ENCODE data around the gene TSEN2. TPM values are rescaled to one million over a fixed set of nuclear protein-coding genes. Genes with fewer than 3 reads are reported as not detected.

Gene TSEN2
- total and polyA plus RNA-seq, 2 of the 13 experiments (the other 11 are each of a cell fraction or from before 2014, with no cell fraction given), result 11.0 to 17.3 TPM

DNA sequence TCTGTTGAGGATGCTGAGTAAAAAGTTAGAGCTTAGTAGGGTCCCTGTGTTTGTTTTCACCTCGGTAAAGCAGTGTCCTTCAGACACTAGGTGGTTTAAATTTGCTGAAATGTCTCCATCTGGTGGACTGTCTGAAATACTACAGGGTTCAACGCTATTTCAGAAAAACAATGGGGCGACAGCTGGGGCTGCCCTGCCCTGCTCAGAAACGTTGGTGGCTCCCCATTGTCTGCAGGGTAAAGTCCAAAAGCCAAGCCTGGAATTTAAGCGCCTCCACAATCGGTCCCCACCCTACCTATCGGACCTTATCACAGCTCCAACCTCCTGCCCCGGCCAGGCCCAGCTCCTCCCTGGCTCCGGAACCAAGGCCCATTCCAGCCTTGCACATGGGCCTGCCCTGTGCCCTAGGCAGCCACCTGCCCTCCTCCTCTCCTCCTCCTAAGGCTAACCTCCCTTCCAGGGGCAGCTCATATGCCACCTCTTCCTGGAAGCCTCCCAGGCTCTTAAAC, 4.3 kb upstream of the TSEN2 start (continued):
- TF ChIP-seq, protein P1, sequence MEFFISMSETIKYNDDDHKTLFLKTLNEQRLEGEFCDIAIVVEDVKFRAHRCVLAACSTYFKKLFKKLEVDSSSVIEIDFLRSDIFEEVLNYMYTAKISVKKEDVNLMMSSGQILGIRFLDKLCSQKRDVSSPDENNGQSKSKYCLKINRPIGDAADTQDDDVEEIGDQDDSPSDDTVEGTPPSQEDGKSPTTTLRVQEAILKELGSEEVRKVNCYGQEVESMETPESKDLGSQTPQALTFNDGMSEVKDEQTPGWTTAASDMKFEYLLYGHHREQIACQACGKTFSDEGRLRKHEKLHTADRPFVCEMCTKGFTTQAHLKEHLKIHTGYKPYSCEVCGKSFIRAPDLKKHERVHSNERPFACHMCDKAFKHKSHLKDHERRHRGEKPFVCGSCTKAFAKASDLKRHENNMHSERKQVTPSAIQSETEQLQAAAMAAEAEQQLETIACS (CRISPR knock-in tag; IDR thresholded peaks at IDR 0.05), result no peak
- TF ChIP-seq MTF1 (CRISPR knock-in tag; IDR thresholded peaks at IDR 0.05) (no peak), SATB2 (CRISPR knock-in tag; IDR thresholded peaks at IDR 0.05) (no peak), SUZ12 (IDR thresholded peaks at IDR 0.05; ENCODE audit: low read depth, low read length) (no peak), HMGA1 (CRISPR knock-in tag; conservative IDR thresholded peaks at IDR 0.05) (no peak), ZFP41 (CRISPR knock-in tag; IDR thresholded peaks at IDR 0.05; ENCODE audit: borderline replicate concordance) (no peak), ZNF431 (CRISPR knock-in tag; IDR thresholded peaks at IDR 0.05; ENCODE audit: borderline replicate concordance, low read depth) (no peak), GATAD2A (CRISPR knock-in tag; IDR thresholded peaks at IDR 0.05) (peak; percentile 36; the same call in 1 of the 2 replicates), NONO (IDR thresholded peaks at IDR 0.05) (no peak), NONO (CRISPR knock-in tag; conservative IDR thresholded peaks at IDR 0.05) (no peak), MAFG (CRISPR knock-in tag; IDR thresholded peaks at IDR 0.05) (no peak), NPAS2 (CRISPR knock-in tag; IDR thresholded peaks at IDR 0.05; ENCODE audit: borderline replicate concordance) (no peak), TAF1 (CRISPR knock-in tag; IDR thresholded peaks at IDR 0.05) (no peak), GTF2F1 (IDR thresholded peaks at IDR 0.05; ENCODE audit: low read length) (no peak), YEATS4 (CRISPR knock-in tag; IDR thresholded peaks at IDR 0.05; ENCODE audit: borderline replicate concordance) (no peak), ZZZ3 (CRISPR knock-in tag; IDR thresholded peaks at IDR 0.05; ENCODE audit: borderline replicate concordance) (no peak), ZNF562 (CRISPR knock-in tag; IDR thresholded peaks at IDR 0.05; ENCODE audit: borderline replicate concordance) (no peak), NKX3-1 (CRISPR knock-in tag; IDR thresholded peaks at IDR 0.05) (no peak)
- TF ChIP-seq, protein P2, sequence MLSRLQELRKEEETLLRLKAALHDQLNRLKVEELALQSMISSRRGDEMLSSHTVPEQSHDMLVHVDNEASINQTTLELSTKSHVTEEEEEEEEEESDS (CRISPR knock-in tag; IDR thresholded peaks at IDR 0.05; ENCODE audit: borderline replicate concordance), result no peak
- TF ChIP-seq, protein P3, sequence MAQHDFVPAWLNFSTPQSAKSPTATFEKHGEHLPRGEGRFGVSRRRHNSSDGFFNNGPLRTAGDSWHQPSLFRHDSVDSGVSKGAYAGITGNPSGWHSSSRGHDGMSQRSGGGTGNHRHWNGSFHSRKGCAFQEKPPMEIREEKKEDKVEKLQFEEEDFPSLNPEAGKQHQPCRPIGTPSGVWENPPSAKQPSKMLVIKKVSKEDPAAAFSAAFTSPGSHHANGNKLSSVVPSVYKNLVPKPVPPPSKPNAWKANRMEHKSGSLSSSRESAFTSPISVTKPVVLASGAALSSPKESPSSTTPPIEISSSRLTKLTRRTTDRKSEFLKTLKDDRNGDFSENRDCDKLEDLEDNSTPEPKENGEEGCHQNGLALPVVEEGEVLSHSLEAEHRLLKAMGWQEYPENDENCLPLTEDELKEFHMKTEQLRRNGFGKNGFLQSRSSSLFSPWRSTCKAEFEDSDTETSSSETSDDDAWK (CRISPR knock-in tag; IDR thresholded peaks at IDR 0.05), result no peak
- TF ChIP-seq, protein P4, sequence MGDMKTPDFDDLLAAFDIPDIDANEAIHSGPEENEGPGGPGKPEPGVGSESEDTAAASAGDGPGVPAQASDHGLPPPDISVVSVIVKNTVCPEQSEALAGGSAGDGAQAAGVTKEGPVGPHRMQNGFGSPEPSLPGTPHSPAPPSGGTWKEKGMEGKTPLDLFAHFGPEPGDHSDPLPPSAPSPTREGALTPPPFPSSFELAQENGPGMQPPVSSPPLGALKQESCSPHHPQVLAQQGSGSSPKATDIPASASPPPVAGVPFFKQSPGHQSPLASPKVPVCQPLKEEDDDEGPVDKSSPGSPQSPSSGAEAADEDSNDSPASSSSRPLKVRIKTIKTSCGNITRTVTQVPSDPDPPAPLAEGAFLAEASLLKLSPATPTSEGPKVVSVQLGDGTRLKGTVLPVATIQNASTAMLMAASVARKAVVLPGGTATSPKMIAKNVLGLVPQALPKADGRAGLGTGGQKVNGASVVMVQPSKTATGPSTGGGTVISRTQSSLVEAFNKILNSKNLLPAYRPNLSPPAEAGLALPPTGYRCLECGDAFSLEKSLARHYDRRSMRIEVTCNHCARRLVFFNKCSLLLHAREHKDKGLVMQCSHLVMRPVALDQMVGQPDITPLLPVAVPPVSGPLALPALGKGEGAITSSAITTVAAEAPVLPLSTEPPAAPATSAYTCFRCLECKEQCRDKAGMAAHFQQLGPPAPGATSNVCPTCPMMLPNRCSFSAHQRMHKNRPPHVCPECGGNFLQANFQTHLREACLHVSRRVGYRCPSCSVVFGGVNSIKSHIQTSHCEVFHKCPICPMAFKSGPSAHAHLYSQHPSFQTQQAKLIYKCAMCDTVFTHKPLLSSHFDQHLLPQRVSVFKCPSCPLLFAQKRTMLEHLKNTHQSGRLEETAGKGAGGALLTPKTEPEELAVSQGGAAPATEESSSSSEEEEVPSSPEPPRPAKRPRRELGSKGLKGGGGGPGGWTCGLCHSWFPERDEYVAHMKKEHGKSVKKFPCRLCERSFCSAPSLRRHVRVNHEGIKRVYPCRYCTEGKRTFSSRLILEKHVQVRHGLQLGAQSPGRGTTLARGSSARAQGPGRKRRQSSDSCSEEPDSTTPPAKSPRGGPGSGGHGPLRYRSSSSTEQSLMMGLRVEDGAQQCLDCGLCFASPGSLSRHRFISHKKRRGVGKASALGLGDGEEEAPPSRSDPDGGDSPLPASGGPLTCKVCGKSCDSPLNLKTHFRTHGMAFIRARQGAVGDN (CRISPR knock-in tag; IDR thresholded peaks at IDR 0.05), result peak; percentile 75
- TF ChIP-seq, protein P5, sequence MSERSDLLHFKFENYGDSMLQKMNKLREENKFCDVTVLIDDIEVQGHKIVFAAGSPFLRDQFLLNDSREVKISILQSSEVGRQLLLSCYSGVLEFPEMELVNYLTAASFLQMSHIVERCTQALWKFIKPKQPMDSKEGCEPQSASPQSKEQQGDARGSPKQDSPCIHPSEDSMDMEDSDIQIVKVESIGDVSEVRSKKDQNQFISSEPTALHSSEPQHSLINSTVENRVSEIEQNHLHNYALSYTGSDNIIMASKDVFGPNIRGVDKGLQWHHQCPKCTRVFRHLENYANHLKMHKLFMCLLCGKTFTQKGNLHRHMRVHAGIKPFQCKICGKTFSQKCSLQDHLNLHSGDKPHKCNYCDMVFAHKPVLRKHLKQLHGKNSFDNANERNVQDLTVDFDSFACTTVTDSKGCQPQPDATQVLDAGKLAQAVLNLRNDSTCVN (CRISPR knock-in tag; IDR thresholded peaks at IDR 0.05; ENCODE audit: borderline replicate concordance), result no peak
- TF ChIP-seq, protein P6, sequence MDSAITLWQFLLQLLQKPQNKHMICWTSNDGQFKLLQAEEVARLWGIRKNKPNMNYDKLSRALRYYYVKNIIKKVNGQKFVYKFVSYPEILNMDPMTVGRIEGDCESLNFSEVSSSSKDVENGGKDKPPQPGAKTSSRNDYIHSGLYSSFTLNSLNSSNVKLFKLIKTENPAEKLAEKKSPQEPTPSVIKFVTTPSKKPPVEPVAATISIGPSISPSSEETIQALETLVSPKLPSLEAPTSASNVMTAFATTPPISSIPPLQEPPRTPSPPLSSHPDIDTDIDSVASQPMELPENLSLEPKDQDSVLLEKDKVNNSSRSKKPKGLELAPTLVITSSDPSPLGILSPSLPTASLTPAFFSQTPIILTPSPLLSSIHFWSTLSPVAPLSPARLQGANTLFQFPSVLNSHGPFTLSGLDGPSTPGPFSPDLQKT (CRISPR knock-in tag; IDR thresholded peaks at IDR 0.05; ENCODE audit: borderline replicate concordance), result no peak
